Measurements from ENCODE around the gene ETV3.

DNA sequence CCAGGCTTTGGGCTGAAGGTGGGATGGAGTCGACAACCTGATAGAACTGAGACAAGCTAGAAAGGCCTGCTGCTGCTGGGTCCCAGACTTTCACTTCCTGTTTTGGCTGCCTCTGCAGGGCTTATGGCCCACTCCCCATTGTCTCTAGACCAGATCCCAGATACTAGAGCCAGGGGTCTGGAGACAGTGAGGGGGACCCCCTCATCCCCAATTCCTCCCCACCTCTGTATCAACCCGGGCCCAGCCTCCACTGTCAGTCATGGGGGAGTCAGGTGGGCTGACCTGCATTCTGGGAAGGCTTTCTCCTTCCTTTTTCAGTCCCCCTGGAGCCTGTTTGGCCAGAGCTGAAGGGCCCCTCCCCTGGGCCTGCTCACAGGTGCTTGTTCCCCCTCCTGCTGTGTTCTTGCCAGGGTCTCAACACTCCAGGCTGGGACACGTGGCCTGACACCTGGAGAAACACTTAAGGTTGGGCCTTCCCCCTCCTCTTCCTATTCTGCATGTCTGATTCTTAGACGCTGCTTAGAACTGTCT lies 20.6 kb downstream of the ETV3 start:
- TF ChIP-seq POLR2A (IDR thresholded peaks at IDR 0.05) (no peak), CTCF (IDR thresholded peaks at IDR 0.05) (no peak), EP300 (IDR thresholded peaks at IDR 0.05) (no peak)

Measured in suprapubic skin (tissue), 3 donors.